ENCODE measurements around the gene CPLX1.
"Not testable (repeated sequence)": the region's sequence is repeated elsewhere in the genome, so short reads cannot be mapped to it uniquely, and the experiment has no call there.

CPLX1 gene

GRCh38 chr4:776743-777441 is 49.0 kb downstream of the CPLX1 start:
- no peak for DNase-seq (ENCODE audit: low read depth)

GRCh38 chr4:775485-775884 is 50.4 kb downstream of the CPLX1 start:
- not testable (repeated sequence) for DNase-seq (ENCODE audit: low read depth)

DNA sequence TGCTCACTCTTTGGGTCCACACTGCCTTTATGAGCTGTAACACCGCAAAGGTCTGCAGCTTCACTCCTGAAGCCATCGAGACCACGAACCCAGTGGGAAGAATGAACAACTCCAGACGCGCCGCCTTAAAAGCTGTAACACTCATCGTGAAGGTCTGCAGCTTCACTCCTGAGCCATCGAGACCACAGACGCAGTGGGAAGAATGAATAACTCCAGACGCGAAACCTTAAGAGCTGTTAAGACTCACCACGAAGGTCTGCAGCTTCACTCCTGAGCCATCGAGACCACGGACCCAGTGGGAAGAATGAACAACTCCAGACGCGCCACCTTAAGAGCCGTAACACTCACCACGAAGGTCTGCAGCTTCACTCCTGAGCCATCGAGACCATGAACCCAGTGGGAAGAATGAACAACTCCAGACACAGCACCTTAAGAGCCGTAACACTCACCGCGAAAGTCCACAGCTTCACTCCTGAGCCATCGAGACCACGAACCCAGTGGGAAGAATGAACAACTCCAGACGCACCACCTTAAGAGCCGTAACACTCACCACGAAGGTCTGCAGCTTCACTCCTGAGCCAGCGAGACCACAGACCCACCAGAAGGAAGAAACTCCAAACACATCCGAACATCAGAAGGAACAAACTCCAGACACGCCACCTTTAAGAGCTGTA is 51.4 kb downstream of the CPLX1 start:
- DNase-seq (ENCODE audit: low read depth) = not testable (repeated sequence)

GRCh38 chr4:773214-773613 is 52.7 kb downstream of the CPLX1 start:
- DNase-seq (ENCODE audit: low read depth) = no peak

DNA sequence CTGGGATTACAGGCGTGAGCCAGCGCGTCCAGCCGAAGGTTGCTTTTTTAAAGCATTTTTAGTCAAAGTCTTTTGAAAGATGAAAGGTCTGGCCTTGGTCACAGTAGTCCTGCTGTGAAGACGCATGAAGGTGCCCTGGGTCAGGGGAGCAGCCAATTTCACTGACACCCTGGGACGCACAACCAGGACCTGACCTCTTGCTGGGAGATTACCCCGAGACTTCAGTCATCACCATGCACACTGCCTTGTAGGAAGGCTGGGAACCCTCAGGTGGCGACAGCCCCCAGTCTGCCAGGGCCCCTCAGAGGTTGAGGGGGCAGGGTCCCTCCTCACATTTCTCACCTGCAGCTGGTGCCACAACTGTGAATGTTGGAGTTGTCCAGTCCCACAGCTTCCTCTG is 53.2 kb downstream of the CPLX1 start:
- no peak for DNase-seq (ENCODE audit: low read depth)

- DNase-seq (ENCODE audit: low read depth) = no peak
Observed at GRCh38 chr4:772118-772517, 53.8 kb downstream of the CPLX1 start.

DNA sequence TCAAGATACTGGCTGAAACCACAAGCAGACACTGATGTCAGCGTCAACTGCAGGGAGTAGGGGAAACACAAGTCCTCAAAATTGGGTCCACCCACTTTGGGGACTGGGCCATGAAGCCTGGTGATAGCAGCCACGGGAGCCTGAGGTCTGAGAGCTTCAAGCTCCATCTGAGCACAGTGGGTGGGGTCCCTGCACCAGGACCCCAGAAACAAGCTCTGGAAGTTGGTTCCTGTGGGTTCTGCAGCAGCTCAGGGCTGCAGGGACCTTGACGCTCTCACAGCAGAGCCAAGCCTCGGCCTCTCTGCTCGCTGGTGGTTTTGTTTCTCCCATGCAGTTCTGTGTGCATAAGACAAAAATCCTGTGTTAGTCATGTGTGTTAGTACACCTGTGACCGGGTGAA is 54.5 kb downstream of the CPLX1 start:
- no peak for DNase-seq (ENCODE audit: low read depth)

DNA sequence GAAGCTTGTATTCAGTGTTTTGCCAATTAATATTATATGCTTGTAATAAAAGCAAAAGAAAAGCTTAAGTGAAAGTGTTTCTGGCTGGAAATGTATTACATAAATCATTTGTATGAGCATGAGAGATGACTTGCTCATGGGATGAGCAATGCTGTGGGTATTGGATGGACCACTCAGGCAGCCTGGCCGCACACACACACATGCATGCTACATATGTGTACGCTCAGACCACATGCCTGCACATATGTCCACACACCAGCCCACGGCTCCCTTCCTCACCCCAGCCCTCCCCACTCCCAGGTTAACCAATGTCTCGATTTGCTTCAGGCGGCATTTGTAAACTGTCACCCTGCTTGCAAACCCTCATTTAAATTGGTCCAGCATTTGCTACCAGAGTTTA is 55.9 kb downstream of the CPLX1 start:
- DNase-seq (ENCODE audit: low read depth) = no peak

DNA sequence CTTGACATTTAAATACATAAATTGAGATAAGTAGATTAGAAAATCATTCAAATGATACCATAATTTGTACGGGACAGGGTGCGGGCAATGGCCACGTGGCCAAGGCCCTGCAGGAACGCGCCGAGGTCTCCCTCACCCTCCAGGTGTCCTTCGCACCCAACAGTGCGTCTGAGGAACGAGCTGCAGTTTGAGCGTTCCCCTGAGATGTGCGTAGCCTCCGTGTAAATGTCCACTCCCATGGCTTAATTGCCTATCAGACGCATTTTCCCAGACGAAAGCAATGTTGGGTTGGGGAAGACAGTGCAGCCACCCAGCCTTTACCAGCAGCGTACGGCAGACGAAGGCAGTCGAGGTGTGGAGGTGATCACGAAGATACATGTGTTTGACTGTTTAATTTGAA is 56.4 kb downstream of the CPLX1 start:
- no peak for DNase-seq (ENCODE audit: low read depth)

GRCh38 chr4:768995-769394 is 56.9 kb downstream of the CPLX1 start:
- no peak for DNase-seq (ENCODE audit: low read depth)

- DNase-seq (ENCODE audit: low read depth) = no peak
Observed at GRCh38 chr4:768076-768475, 57.9 kb downstream of the CPLX1 start.

DNA sequence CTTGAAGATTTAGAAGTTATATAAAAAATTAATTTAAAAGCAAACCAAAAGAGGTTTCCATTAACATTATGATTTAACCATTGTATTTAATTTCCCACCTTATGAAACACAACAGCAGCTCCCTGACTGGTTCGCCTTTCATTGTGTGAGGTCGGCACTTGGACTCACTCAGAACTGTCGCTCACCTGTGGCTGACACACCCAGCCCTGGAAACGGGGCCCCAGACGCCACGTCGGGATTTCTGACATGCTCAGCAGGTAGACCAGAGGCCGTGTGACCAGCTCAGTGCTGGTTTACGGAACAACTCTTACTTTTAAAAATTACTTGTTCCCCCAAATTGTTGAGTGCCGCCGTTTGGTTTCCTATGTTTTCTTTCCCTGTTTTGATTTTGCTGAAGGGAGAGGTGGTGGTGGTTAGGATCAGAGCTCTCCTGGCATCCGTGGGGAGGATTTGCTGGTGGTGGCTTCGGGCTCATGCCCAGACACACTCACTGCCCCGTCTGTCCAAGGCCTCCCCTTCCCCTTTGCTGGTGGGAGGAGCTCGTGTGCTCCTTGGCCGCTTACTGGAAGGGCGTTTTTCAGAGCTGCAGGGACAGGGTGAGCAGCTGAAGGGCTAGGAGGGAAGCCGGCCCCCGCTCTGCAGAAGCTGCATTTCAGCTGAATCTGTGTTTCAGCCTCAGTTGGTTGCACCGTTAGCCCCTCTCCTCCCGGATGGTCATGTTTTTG is 59.2 kb downstream of the CPLX1 start:
- no peak for DNase-seq (ENCODE audit: low read depth)

DNA sequence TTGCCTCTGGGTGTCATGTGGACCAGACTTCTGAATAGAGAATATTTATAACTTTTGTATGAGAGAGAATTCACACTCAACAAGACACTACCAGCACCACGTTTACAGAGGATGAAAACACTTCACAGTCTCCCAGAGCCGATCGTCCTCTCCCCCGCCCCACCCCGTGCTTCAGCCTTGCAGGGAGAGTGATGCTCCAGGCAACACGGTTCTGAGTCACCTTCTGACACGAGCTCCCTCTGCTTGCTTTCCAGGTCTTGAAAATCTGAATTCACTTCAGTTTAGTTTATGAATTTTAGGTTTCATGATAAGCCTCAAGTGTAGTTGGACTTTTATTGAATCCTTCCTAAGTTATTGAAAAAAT is 59.8 kb downstream of the CPLX1 start:
- no peak for DNase-seq (ENCODE audit: low read depth)

GRCh38 chr4:764405-765169 is 61.3 kb downstream of the CPLX1 start:
- DNase-seq (ENCODE audit: low read depth) = no peak

DNA sequence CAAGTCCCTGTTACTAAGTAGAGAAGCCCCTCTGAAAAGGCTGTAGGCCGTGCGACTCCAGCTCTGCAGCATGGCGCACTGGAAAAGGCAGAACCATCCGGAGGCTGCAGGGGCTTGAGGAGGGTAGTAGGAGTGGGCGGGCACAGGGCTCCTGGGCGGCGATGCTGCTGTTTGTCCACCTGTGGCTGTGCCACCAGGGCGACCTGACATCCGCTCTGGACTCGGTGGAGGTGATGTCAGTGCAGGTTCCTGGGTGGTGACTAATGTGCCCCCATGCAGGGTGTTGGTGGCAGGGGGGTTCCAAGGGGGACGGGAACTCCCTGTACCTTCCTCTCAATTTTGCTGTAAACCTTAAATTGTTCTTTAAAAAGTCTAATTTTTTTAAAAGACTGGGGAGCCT is 62.0 kb downstream of the CPLX1 start:
- DNase-seq (ENCODE audit: low read depth) = no peak

DNA sequence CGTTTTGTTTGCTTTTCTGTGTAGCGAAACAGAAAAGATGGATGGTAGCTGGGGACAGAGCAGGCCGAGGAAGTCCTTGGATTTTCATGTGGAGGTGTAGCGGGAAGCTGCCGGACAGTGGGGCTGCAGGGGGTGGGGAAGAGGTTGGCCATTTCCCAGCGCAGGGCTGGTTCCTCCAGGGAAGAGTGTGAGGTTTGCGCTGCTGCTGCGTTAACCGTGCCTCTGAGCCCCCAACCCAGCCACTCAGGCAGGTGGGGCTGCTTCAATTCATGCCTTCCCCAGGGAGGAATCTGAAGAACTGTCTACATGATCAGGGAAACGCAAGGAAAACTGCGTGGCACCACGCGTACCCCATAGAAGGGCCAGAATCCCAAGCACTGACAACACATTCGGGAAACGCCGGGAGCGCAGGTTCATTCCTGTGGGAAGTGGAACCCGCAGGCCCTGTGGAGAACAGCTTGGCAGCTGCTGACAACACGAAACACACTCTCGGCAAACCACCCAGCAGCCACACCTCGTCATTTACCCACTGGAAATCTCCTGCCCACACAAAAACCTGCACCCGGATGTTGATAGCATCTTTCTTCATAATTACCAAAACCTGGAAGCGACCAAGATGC is 62.6 kb downstream of the CPLX1 start:
- DNase-seq (ENCODE audit: low read depth) = no peak

DNA sequence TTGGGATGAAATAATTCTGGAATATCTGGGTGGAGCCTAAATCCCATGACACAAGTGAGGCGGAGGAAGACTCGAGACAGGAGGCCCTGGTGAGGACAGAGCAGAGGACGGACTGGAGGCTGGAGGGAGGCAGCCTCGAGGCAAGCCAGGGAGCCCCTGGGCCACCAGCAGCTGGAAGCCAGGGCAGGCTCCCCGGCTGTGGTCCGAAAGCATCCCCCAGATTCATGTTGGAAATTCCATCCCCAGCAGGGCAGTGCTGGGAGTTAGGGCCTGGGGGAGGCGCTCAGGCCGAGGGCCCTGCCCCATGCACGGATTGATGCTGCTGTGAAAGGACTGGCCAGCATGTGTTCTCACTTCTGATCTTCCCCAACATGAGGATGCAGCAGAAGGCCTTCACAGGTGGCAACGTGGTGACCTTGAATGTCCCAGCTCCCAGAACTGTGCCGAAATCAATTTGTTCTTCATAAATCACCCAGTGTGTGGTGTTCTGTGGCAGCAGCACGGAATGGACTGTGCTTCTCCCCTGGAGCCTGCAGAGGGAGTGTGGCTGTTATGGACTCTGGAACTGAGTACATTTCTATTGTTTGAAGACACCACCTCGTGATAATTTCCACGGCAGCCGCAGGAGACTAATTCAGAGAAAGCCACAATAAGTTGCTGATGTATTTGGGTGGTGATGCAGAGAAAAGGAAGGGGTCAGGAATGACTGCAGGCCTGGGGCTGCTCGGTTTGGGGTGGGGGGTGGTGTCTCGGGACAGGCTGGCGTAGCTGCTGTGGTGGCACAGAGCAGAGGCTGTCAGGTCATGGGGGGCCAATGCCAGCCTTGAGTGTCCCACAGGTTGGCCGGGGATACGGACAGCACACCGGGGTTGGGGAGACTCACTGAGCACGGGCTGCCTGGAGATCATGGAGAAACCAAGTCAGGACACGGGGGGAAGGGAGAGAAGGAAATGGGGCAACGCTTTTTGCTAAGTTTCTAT is 63.4 kb downstream of the CPLX1 start:
- DNase-seq (ENCODE audit: low read depth) = no peak

- no peak for DNase-seq (ENCODE audit: low read depth)
Observed at GRCh38 chr4:761739-762138, 64.2 kb downstream of the CPLX1 start.

GRCh38 chr4:761086-761485 is 64.8 kb downstream of the CPLX1 start:
- DNase-seq (ENCODE audit: low read depth) = no peak

DNA sequence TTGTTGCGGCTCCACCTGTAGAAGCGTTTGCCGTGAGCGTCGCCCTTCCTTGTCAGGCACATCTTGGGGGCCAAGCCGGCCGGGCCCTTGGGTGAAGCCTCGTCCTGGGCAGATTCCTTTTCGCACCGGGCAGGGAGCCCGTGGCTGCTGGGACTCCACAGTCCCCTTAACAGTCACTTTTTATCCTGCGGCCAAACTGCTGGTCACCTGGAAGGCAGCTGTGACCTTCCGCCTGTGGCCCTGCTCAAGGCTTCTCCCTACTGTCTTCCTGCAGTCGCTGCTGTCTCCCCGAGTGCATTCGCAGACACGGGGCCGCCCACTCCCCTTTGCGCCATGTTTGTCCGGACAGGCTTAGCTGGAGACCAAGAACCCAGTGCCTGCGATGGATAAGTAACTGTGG is 65.3 kb downstream of the CPLX1 start:
- DNase-seq (ENCODE audit: low read depth) = no peak

DNA sequence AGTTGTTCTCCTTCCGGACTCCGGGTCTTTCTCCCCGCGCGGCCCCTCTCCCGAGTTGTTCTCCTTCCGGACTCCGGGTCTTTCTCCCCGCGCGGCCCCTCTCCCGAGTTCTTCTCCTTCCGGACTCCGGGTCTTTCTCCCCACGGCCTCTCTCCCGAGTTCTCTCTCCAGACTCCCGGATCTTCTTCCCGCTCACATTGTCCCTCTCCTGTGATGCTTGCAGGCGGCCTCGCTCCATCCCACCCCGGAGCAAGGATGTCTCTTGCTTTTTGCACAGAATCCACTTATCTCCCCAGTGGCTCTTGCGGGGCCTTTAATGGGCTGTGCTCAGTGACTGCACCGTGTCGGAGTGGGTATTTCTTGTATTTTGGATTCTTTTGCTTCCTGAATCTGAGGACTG is 66.1 kb downstream of the CPLX1 start:
- DNase-seq (ENCODE audit: low read depth) = not testable (repeated sequence)
